Stomach (tissue), 19 donors: Measurements from ENCODE around the gene INTU. TPM values are rescaled to one million over a fixed set of nuclear protein-coding genes. Genes with fewer than 3 reads are reported as not detected.
"Not testable (repeated sequence)": the region's sequence is repeated elsewhere in the genome, so short reads cannot be mapped to it uniquely, and the experiment has no call there.

ENCODE experiments used
- DNase-seq, 2 donors: peaks; one replicate each; pipeline versions ENCODE4 v3.0.0 to v3.0.0-alpha.2; 2013 to 2019
- H3K27ac ChIP-seq, 5 donors: fragments of 200-600 bp in 4 of 5; sonication (generic) in 4 of 5; one replicate each; pipeline ENCODE4 v1.5.1; 2013 to 2019; ENCODE audit warnings: mild to moderate bottlenecking in 1 of 5, moderate library complexity in 1 of 5
- H3K27me3 ChIP-seq, 3 donors: fragments of 200-600 bp; sonication (generic); one replicate each; pipeline ENCODE4 v1.5.1; 2017 to 2019; ENCODE audit warnings: mixed run types in 1 of 3
- H3K36me3 ChIP-seq, 4 donors: fragments of 200-600 bp; sonication (generic); 1 replicate in 3 of 4; 2 replicates in 1 of 4; pipeline ENCODE4 v1.5.1; 2016 to 2019
- H3K4me1 ChIP-seq, 4 donors: fragments of 200-600 bp; sonication (generic); one replicate each; pipeline ENCODE4 v1.5.1; 2016 to 2019
- H3K4me3 ChIP-seq, 4 donors: fragments of 200-600 bp; sonication (generic) in 3 of 4; one replicate each; pipeline ENCODE4 v1.5.1; 2016 to 2019; ENCODE audit warnings: mild to moderate bottlenecking in 1 of 4
- H3K9me3 ChIP-seq, 4 donors: fragments of 200-600 bp; sonication (generic); one replicate each; pipeline ENCODE4 v1.5.1; 2016 to 2019
- EP300 ChIP-seq: sonication (generic); formaldehyde crosslinking; IDR thresholded peaks from one replicate; pipeline ENCODE4 v1.6.1; 2017; ENCODE audit warnings: antibody characterized with exemption
- POLR2A ChIP-seq, 4 donors: fragments of 450-650 bp; IDR thresholded peaks; one replicate each; pipeline ENCODE4 v1.6.1; 2016; ENCODE audit warnings: antibody characterized with exemption in 4 of 4, control low read depth in 2 of 4, mild to moderate bottlenecking in 1 of 4, moderate library complexity in 1 of 4
- POLR2AphosphoS5 ChIP-seq, 3 donors: sonication (generic); formaldehyde crosslinking; IDR thresholded peaks; one replicate each; pipeline ENCODE4 v1.6.1; 2016; ENCODE audit warnings: antibody characterized with exemption in 3 of 3
- WGBS, 5 donors: extraction: QIAGEN DNeasy Blood & Tissue Kit in 3 of 5; methylation state at CpG; one replicate each; pipeline versions ENCODE4 v1.1.5 to v1.1.7; 2013 to 2018; 5-methylcytosine and 5-hydroxymethylcytosine counted together
- intact Hi-C: fragments of 100-400 bp; cut with DNase I; formaldehyde crosslinking; loops from one replicate; pipeline ENCODE4 v1.15.1; 2023; ENCODE audit warnings: low total_unique reads
- long read RNA-seq, 10 donors: transcript quantifications; one replicate each; lab custom pipeline, GENCODE V29; 2026
- polyA plus RNA-seq, 3 donors: library from polyadenylated mRNA; stranded (reverse); fragments of 200-250 nt; gene quantifications; one replicate each; pipeline ENCODE4 v1.2.3, GENCODE V29; 2013
- total RNA-seq, 5 donors: library from RNA; depleted of rRNA; stranded (reverse); fragments of >200 nt; gene quantifications; one replicate each; pipeline versions ENCODE4 v1.1.0 to v1.2.3, GENCODE V29; 2014 to 2016
- TF ChIP-seq, protein P1 (sequence below), 7 experiments: fragments of 450-650 bp in 4 of 7; fragments of 200-600 bp in 3 of 7; sonication (generic) in 3 of 7; IDR thresholded peaks; one replicate each; pipeline ENCODE4 v1.5.1; 2016 to 2019; ENCODE audit warnings: antibody characterized with exemption in 7 of 7, control low read depth in 2 of 7, mild to moderate bottlenecking in 1 of 7
- donor health status: healthy with polysubstance abuse.
- donor health status: Bipolar disorder and iron deficiency.
- donor health status: healthy.

INTU gene
- 10 to 100 TPM in 2 of 5 donors, 1 to 10 TPM in 3; 2.0 to 42.9 (median 9.1) TPM for total RNA-seq
- polyA plus RNA-seq, result 1 to 10 TPM in 1 of 3 donors, under 1 TPM in 2; 0.62 to 8.9 (median 0.92) TPM
- long read RNA-seq, donor 1, result 0 reads
- long read RNA-seq, donor 2, result 0 reads
- long read RNA-seq, donor 3, result 0 reads
- long read RNA-seq, donor 4, result 0 reads
- long read RNA-seq, donor 5, result 0 reads
- long read RNA-seq, donor 6, result 0 reads
- long read RNA-seq, donor 7, result 0 reads
- long read RNA-seq, donor 8, result 0 reads
- long read RNA-seq, donor 9, partial matches to known transcripts, result 0 of 1 reads
- long read RNA-seq, donor 9, other reads (novel, unspliced or antisense), result 0 of 1 reads
- long read RNA-seq, donor 10, result 0 reads

GRCh38 chr4:127632420-127633403 lies at the start of gene INTU:
Gene INTU, plus strand, starts transcription at chr4:127632957. Its CDS starts 78 bp downstream, at chr4:127633035.
- TF ChIP-seq POLR2A (IDR thresholded peaks at IDR 0.05) (no peak), POLR2AphosphoS5 (IDR thresholded peaks at IDR 0.05) (peak in 2 of 3 donors; percentile 25 to 81)
- TF ChIP-seq, protein P1, sequence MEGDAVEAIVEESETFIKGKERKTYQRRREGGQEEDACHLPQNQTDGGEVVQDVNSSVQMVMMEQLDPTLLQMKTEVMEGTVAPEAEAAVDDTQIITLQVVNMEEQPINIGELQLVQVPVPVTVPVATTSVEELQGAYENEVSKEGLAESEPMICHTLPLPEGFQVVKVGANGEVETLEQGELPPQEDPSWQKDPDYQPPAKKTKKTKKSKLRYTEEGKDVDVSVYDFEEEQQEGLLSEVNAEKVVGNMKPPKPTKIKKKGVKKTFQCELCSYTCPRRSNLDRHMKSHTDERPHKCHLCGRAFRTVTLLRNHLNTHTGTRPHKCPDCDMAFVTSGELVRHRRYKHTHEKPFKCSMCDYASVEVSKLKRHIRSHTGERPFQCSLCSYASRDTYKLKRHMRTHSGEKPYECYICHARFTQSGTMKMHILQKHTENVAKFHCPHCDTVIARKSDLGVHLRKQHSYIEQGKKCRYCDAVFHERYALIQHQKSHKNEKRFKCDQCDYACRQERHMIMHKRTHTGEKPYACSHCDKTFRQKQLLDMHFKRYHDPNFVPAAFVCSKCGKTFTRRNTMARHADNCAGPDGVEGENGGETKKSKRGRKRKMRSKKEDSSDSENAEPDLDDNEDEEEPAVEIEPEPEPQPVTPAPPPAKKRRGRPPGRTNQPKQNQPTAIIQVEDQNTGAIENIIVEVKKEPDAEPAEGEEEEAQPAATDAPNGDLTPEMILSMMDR (IDR thresholded peaks at IDR 0.05), result no peak
- 1 to 2% (median 1%) methylated on average over 33 to 38 of the region's 38 CpGs for WGBS, 5 donors

GRCh38 chr4:127586496-127586895 lies 46.3 kb upstream of the INTU start:
- intact Hi-C loops, result not testable (repeated sequence)

More at GRCh38 chr4:127632420-127633403, at the start of gene INTU:
- Histone ChIP-seq H3K4me3 (peak within 1 kb of the TSS; percentile 55 to 74 (median 60)), H3K9me3 (no peaks in the 10 kb centered on the region), H3K36me3 (no peaks in the 10 kb centered on the region), H3K4me1 (peaks cover 5 to 27% (median 14%) of the 10 kb centered on the region in 4 donors), H3K27me3 (no peaks in the 10 kb centered on the region), H3K27ac (peak within 1 kb of the TSS in 4 of 5 donors; percentile 50 to 78 (median 68))
- DNase-seq, result peak; percentile 92 to 98
- intact Hi-C loops, result no loop called here

DNA sequence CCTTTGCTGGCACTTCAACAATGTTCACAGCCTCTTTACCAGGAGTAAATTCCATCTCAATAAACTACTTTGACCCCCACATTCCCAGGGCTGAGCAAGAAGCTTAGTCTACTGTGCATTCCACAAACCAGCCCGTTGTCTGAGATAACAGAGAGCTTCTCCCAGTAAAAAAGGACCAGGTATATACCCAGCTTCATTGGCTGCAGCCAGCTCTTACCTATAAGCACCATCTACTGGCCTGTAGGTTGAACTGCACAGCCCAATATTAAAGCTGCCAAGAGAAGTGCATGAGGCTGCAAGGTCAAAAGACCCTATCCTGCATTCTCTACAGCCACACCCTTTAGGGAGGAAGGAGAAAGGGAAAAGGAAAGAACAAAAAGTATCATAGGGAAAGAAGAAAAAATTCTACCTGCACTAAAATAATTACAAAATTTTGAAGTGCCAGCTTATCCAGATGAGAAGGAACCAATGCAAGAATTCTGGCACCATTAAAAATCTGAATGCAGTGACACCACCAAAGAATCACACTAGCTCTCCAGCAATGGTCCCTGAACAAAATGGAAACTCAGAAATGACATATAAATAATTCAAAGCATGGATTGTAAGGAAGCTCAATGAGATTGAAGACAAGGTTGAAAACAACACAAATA lies 45.7 kb upstream of the INTU start:
- H3K27me3 ChIP-seq, result no peaks in the 10 kb centered on the region
- H3K4me3 ChIP-seq, result no peak overlapping the region
- 0 to 2% (median 0%) methylated on average over 1 of the region's 1 CpG for WGBS, 5 donors
- TF ChIP-seq, protein P1 (IDR thresholded peaks at IDR 0.05), result peak in 4 of 7 experiments; percentile 23 to 52 (median 44)
- no peak for TF ChIP-seq EP300
- no peak for TF ChIP-seq POLR2AphosphoS5 (IDR thresholded peaks at IDR 0.05)
- TF ChIP-seq POLR2A (IDR thresholded peaks at IDR 0.05), result no peak
- DNase-seq, result peak in 1 of 2 donors; percentile 29
- no peak overlapping the region for H3K27ac ChIP-seq
- no peaks in the 10 kb centered on the region for H3K4me1 ChIP-seq
- H3K36me3 ChIP-seq, result no peaks in the 10 kb centered on the region
- intact Hi-C loops, result no loop called here
- no peaks in the 10 kb centered on the region for H3K9me3 ChIP-seq

More at GRCh38 chr4:127586496-127586895, 46.3 kb upstream of the INTU start:
- not testable (repeated sequence) for H3K4me3 ChIP-seq, H3K9me3 ChIP-seq, H3K36me3 ChIP-seq, H3K27me3 ChIP-seq, DNase-seq, H3K27ac ChIP-seq, H3K4me1 ChIP-seq
- WGBS, 5 donors, result 79 to 94% (median 83%) methylated on average over 4 of the region's 4 CpGs

DNA sequence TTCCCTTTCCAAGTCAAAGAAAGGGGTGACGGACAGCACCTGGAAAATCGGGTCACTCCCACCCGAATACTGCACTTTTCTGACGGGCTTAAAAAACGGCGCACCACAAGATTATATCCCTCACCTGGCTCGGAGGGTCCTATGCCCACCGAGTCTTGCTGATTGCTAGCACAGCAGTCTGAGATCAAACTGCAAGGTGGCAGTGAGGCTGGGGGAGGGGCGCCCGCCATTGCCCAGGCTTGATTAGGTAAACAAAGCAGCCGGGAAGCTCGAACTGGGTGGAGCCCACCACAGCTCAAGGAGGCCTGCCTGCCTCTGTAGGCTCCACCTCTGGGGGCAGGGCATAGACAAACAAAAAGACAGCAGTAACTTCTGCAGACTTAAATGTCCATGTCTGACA lies 43.6 kb upstream of the INTU start:
- H3K36me3 ChIP-seq, H3K27me3 ChIP-seq, H3K4me3 ChIP-seq, H3K27ac ChIP-seq, H3K4me1 ChIP-seq, DNase-seq, intact Hi-C loops, H3K9me3 ChIP-seq: not testable (repeated sequence)
- 84 to 96% (median 91%) methylated on average over 2 to 10 of the region's 12 CpGs for WGBS, 5 donors

- no peak for DNase-seq
- no peak overlapping the region for H3K27ac ChIP-seq
- intact Hi-C loops, result no loop called here
- H3K27me3 ChIP-seq, result no peaks in the 10 kb centered on the region
- no peaks in the 10 kb centered on the region for H3K36me3 ChIP-seq
- TF ChIP-seq POLR2AphosphoS5 (IDR thresholded peaks at IDR 0.05) (no peak), POLR2A (IDR thresholded peaks at IDR 0.05) (no peak), EP300 (no peak)
- TF ChIP-seq, protein P1 (IDR thresholded peaks at IDR 0.05), result no peak
- H3K4me3 ChIP-seq, result no peak overlapping the region
- H3K4me1 ChIP-seq, result no peaks in the 10 kb centered on the region
- no peaks in the 10 kb centered on the region for H3K9me3 ChIP-seq
These were observed 34.1 kb upstream of the INTU start for GRCh38 chr4:127598656-127599055.
